ENCODE measurements around the gene DAAM2.

The DAAM2 gene

DNA sequence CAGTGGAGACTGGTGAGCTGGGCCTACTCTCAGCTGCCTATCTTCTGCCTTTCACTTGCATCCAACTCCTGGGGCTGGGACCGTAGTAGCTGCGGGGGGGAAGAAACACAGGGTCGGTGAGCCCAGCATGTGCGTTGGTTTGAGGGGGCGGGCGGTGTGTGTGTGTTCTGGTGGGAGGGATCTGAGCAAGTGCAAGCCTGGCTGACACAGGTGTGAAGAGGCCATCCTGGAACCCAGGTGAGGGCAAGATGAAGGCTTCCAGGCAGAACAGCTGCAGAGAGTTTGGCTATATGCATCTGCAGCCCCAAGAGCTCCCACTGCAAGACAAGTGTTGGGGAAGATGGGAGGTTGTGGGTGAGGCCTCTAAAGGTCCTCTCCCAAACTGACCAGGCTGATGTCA lies 111.5 kb downstream of the DAAM2 start:
- Histone ChIP-seq H3K27me3 (replicated peaks; ENCODE audit: control insufficient read depth, insufficient read depth, low read length) (no peaks in the 10 kb centered on the region), H3K4me1 (ENCODE audit: control insufficient read depth, insufficient read depth, low read length) (no peaks in the 10 kb centered on the region), H3K9ac (ENCODE audit: low read length) (no peak overlapping the region), H3K36me3 (ENCODE audit: control insufficient read depth, insufficient read depth, low read length, severe bottlenecking) (peaks cover 95% of the 10 kb centered on the region), H3K9me3 (ENCODE audit: control insufficient read depth, low read length) (no peaks in the 10 kb centered on the region), H3K4me3 (ENCODE audit: low read length) (no peak overlapping the region)
- no peak for DNase-seq (ENCODE audit: low read depth)

DNA sequence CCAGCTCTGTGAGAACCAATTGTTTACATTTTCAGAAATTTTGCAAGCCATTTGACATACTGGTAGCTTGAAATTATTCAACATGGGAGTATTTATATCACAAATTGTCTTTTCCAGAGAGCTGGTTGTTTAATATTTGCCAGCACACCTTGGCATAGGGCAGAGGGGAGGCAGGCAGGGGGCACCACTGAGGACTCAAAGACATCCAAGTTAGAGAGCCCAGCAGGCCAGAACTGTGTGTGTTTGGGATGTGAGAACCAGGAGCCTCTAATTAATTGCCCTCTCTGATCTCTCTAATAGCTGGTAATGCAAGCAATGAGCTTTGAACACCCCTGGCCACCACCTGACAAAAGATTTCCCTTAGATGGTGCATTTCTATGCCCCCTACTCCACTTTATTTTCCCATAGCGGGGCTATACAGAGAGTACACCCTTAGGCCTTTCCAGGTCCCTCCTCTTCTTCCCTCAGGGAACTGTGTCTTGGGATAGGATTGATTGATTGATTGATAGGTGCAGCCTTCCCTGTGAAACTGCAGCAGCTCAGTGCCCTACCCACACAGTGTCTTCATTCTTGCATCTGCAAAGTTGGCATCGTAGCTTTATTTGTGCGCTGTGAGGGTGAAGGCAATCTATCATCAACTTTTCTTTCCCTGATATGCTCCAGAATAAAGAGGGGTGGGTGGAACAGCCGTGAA lies 112.9 kb downstream of the DAAM2 start:
- H3K4me3 ChIP-seq (ENCODE audit: low read length): no peak overlapping the region
- no peaks in the 10 kb centered on the region for H3K4me1 ChIP-seq (ENCODE audit: control insufficient read depth, insufficient read depth, low read length)
- H3K36me3 ChIP-seq (ENCODE audit: control insufficient read depth, insufficient read depth, low read length, severe bottlenecking): peaks cover 92% of the 10 kb centered on the region
- H3K9me3 ChIP-seq (ENCODE audit: control insufficient read depth, low read length): no peaks in the 10 kb centered on the region
- no peaks in the 10 kb centered on the region for H3K27me3 ChIP-seq (replicated peaks; ENCODE audit: control insufficient read depth, insufficient read depth, low read length)
- no peak overlapping the region for H3K9ac ChIP-seq (ENCODE audit: low read length)
- no peak for DNase-seq (ENCODE audit: low read depth)

GRCh38 chr6:39905640-39905975 lies 113.4 kb downstream of the DAAM2 start:
- Histone ChIP-seq H3K4me3 (ENCODE audit: low read length) (no peak overlapping the region), H3K9me3 (ENCODE audit: control insufficient read depth, low read length) (no peaks in the 10 kb centered on the region), H3K36me3 (ENCODE audit: control insufficient read depth, insufficient read depth, low read length, severe bottlenecking) (peaks cover 92% of the 10 kb centered on the region), H3K9ac (ENCODE audit: low read length) (no peak overlapping the region), H3K27me3 (replicated peaks; ENCODE audit: control insufficient read depth, insufficient read depth, low read length) (no peaks in the 10 kb centered on the region), H3K4me1 (ENCODE audit: control insufficient read depth, insufficient read depth, low read length) (no peaks in the 10 kb centered on the region)
- DNase-seq (ENCODE audit: low read depth): no peak

DNA sequence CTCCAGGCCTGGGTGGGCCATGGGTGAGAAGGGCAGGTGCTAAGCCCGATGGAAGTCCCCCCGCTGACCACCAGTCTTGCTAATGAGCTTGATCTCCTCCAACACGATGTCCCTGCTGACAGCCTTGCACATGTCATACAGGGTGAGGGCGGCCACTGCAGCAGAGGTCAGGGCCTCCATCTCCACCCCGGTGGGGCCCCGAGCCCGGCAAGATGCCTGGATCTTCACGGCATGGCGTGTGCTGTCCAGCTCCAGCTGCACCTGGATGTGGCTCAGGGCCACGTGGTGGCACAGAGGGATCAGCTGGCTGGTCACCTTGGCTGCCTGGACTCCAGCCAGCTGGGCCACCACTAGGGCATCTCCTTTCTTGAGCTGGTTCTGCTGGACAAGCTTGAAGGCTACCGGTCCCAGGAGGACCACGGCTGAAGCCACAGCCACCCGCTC lies 114.2 kb downstream of the DAAM2 start:
- no peaks in the 10 kb centered on the region for H3K9me3 ChIP-seq (ENCODE audit: control insufficient read depth, low read length)
- no peaks in the 10 kb centered on the region for H3K4me1 ChIP-seq (ENCODE audit: control insufficient read depth, insufficient read depth, low read length)
- peaks cover 92% of the 10 kb centered on the region for H3K36me3 ChIP-seq (ENCODE audit: control insufficient read depth, insufficient read depth, low read length, severe bottlenecking)
- H3K4me3 ChIP-seq (ENCODE audit: low read length): no peak overlapping the region
- no peak overlapping the region for H3K9ac ChIP-seq (ENCODE audit: low read length)
- DNase-seq (ENCODE audit: low read depth): no peak
- no peaks in the 10 kb centered on the region for H3K27me3 ChIP-seq (replicated peaks; ENCODE audit: control insufficient read depth, insufficient read depth, low read length)

- Histone ChIP-seq H3K27me3 (replicated peaks; ENCODE audit: control insufficient read depth, insufficient read depth, low read length) (no peaks in the 10 kb centered on the region), H3K9ac (ENCODE audit: low read length) (no peak overlapping the region), H3K36me3 (ENCODE audit: control insufficient read depth, insufficient read depth, low read length, severe bottlenecking) (peaks cover 93% of the 10 kb centered on the region), H3K4me1 (ENCODE audit: control insufficient read depth, insufficient read depth, low read length) (no peaks in the 10 kb centered on the region), H3K9me3 (ENCODE audit: control insufficient read depth, low read length) (no peaks in the 10 kb centered on the region), H3K4me3 (ENCODE audit: low read length) (no peak overlapping the region)
- no peak for DNase-seq (ENCODE audit: low read depth)
Observed at GRCh38 chr6:39907871-39908575, 115.8 kb downstream of the DAAM2 start.

- H3K9me3 ChIP-seq (ENCODE audit: control insufficient read depth, low read length): no peaks in the 10 kb centered on the region
- H3K36me3 ChIP-seq (ENCODE audit: control insufficient read depth, insufficient read depth, low read length, severe bottlenecking): peaks cover 93% of the 10 kb centered on the region
- H3K4me3 ChIP-seq (ENCODE audit: low read length): no peak overlapping the region
Observed at GRCh38 chr6:39908838-39909583, 116.8 kb downstream of the DAAM2 start.

DNA sequence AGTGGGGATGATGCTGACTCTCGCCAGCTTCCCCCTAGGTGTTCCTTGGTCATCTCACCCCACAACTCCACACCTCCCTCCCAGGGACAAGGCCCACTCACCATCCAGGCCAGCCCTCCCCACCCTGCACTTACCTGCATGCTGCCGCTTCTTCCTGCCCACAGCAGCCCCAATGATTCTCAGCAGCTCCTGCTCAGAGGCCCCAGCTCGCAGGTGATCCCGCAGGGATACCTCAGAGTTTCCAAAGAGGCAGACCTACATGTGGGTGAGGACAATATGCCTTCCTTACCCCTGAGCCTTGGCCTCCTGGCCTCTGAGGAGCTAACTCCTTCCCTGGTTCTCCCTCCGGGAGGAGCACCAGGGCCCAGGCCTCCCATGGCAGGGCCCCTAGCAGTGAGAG lies 117.5 kb downstream of the DAAM2 start:
- DNase-seq (ENCODE audit: low read depth): no peak
- Histone ChIP-seq H3K4me1 (ENCODE audit: control insufficient read depth, insufficient read depth, low read length) (no peaks in the 10 kb centered on the region), H3K9ac (ENCODE audit: low read length) (no peak overlapping the region), H3K4me3 (ENCODE audit: low read length) (no peak overlapping the region), H3K36me3 (ENCODE audit: control insufficient read depth, insufficient read depth, low read length, severe bottlenecking) (peaks cover 93% of the 10 kb centered on the region), H3K27me3 (replicated peaks; ENCODE audit: control insufficient read depth, insufficient read depth, low read length) (no peaks in the 10 kb centered on the region), H3K9me3 (ENCODE audit: control insufficient read depth, low read length) (no peaks in the 10 kb centered on the region)

More at GRCh38 chr6:39908838-39909583, 116.8 kb downstream of the DAAM2 start:
- Histone ChIP-seq H3K9ac (ENCODE audit: low read length) (no peak overlapping the region), H3K27me3 (replicated peaks; ENCODE audit: control insufficient read depth, insufficient read depth, low read length) (no peaks in the 10 kb centered on the region), H3K4me1 (ENCODE audit: control insufficient read depth, insufficient read depth, low read length) (no peaks in the 10 kb centered on the region)
- no peak for DNase-seq (ENCODE audit: low read depth)

- H3K9me3 ChIP-seq (ENCODE audit: control insufficient read depth, low read length): no peaks in the 10 kb centered on the region
- H3K36me3 ChIP-seq (ENCODE audit: control insufficient read depth, insufficient read depth, low read length, severe bottlenecking): peaks cover 95% of the 10 kb centered on the region
- no peaks in the 10 kb centered on the region for H3K4me1 ChIP-seq (ENCODE audit: control insufficient read depth, insufficient read depth, low read length)
- no peaks in the 10 kb centered on the region for H3K27me3 ChIP-seq (replicated peaks; ENCODE audit: control insufficient read depth, insufficient read depth, low read length)
- DNase-seq (ENCODE audit: low read depth): no peak
- H3K4me3 ChIP-seq (ENCODE audit: low read length): no peak overlapping the region
- no peak overlapping the region for H3K9ac ChIP-seq (ENCODE audit: low read length)
Observed at GRCh38 chr6:39910164-39910563, 118.0 kb downstream of the DAAM2 start.

DNA sequence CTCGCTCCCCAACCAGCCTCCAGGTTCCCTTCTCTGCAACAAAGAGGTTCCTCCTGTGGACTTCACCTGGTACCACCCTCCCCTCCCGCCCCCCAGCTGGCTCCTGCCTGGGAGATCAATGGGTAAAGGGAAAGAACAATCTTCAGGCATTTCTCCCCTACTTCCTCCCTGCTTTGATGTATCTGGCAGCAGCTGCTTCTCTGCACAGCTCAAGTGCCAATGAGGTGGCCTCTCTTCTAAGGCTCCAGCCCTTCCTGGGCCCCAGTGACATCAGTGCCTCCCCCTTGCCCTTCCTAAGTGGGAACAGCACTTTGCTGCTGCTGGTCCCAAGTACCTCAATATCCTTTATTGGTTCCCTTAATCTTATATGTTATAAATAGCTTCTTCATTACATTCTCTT lies 118.6 kb downstream of the DAAM2 start:
- no peaks in the 10 kb centered on the region for H3K9me3 ChIP-seq (ENCODE audit: control insufficient read depth, low read length)
- no peak for DNase-seq (ENCODE audit: low read depth)
- H3K4me1 ChIP-seq (ENCODE audit: control insufficient read depth, insufficient read depth, low read length): no peaks in the 10 kb centered on the region
- H3K4me3 ChIP-seq (ENCODE audit: low read length): no peak overlapping the region
- no peaks in the 10 kb centered on the region for H3K27me3 ChIP-seq (replicated peaks; ENCODE audit: control insufficient read depth, insufficient read depth, low read length)
- H3K36me3 ChIP-seq (ENCODE audit: control insufficient read depth, insufficient read depth, low read length, severe bottlenecking): peaks cover 95% of the 10 kb centered on the region
- H3K9ac ChIP-seq (ENCODE audit: low read length): no peak overlapping the region

- no peaks in the 10 kb centered on the region for H3K4me1 ChIP-seq (ENCODE audit: control insufficient read depth, insufficient read depth, low read length)
- no peak overlapping the region for H3K9ac ChIP-seq (ENCODE audit: low read length)
- H3K27me3 ChIP-seq (replicated peaks; ENCODE audit: control insufficient read depth, insufficient read depth, low read length): no peaks in the 10 kb centered on the region
- no peak overlapping the region for H3K4me3 ChIP-seq (ENCODE audit: low read length)
- H3K9me3 ChIP-seq (ENCODE audit: control insufficient read depth, low read length): no peaks in the 10 kb centered on the region
- DNase-seq (ENCODE audit: low read depth): no peak
- H3K36me3 ChIP-seq (ENCODE audit: control insufficient read depth, insufficient read depth, low read length, severe bottlenecking): peaks cover 95% of the 10 kb centered on the region
Observed at GRCh38 chr6:39911513-39912125, 119.4 kb downstream of the DAAM2 start.

DNA sequence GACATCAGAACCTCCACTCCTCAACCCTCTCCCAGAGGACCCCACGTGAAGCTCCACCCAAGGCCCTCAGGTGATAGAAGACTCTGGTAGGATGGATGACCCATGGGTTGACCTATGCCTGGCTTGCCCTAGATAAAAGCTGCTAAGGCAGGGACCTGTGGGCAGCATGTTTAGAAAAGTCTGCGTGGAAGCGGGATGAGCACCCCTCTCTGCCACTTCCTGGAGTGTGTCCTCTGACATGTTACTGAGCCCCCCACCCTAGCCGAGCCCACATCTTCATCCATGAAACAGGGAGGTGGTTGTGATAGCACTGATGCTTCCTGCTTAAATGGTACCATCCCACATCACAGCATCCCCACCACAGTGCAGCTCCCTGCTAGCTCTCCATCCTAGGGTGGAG lies 120.3 kb downstream of the DAAM2 start:
- Histone ChIP-seq H3K36me3 (ENCODE audit: control insufficient read depth, insufficient read depth, low read length, severe bottlenecking) (peaks cover 96% of the 10 kb centered on the region), H3K27me3 (replicated peaks; ENCODE audit: control insufficient read depth, insufficient read depth, low read length) (no peaks in the 10 kb centered on the region), H3K9me3 (ENCODE audit: control insufficient read depth, low read length) (no peaks in the 10 kb centered on the region), H3K9ac (ENCODE audit: low read length) (no peak overlapping the region), H3K4me3 (ENCODE audit: low read length) (no peak overlapping the region), H3K4me1 (ENCODE audit: control insufficient read depth, insufficient read depth, low read length) (no peaks in the 10 kb centered on the region)
- no peak for DNase-seq (ENCODE audit: low read depth)
